ENCODE results near the gene APOM. TPM values are rescaled to one million over a fixed set of nuclear protein-coding genes. Genes with fewer than 3 reads are reported as not detected.

The APOM gene
- total RNA-seq, 1 experiment from 2014 or later = 3.5 TPM

DNA sequence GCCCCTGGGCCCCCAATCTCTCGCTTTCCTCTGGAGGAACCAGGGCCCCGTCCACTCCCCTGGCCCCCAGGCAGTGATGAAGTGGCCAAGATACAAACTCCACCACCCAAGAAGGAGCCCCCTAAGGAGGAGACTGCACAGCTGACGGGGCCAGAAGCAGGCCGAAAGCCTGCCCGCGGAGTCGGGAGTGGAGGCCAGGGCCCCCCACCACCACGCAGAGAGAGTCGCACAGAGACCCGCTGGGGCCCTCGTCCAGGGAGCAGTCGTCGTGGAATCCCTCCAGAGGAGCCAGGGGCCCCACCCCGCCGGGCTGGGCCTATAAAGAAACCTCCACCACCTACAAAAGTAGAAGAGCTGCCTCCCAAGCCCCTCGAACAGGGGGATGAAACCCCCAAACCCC is 24.5 kb upstream of the APOM start (continued):
- TF ChIP-seq, protein P1, sequence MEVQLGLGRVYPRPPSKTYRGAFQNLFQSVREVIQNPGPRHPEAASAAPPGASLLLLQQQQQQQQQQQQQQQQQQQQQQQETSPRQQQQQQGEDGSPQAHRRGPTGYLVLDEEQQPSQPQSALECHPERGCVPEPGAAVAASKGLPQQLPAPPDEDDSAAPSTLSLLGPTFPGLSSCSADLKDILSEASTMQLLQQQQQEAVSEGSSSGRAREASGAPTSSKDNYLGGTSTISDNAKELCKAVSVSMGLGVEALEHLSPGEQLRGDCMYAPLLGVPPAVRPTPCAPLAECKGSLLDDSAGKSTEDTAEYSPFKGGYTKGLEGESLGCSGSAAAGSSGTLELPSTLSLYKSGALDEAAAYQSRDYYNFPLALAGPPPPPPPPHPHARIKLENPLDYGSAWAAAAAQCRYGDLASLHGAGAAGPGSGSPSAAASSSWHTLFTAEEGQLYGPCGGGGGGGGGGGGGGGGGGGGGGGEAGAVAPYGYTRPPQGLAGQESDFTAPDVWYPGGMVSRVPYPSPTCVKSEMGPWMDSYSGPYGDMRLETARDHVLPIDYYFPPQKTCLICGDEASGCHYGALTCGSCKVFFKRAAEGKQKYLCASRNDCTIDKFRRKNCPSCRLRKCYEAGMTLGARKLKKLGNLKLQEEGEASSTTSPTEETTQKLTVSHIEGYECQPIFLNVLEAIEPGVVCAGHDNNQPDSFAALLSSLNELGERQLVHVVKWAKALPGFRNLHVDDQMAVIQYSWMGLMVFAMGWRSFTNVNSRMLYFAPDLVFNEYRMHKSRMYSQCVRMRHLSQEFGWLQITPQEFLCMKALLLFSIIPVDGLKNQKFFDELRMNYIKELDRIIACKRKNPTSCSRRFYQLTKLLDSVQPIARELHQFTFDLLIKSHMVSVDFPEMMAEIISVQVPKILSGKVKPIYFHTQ (CRISPR knock-in tag; IDR thresholded peaks at IDR 0.05) = no peak

DNA sequence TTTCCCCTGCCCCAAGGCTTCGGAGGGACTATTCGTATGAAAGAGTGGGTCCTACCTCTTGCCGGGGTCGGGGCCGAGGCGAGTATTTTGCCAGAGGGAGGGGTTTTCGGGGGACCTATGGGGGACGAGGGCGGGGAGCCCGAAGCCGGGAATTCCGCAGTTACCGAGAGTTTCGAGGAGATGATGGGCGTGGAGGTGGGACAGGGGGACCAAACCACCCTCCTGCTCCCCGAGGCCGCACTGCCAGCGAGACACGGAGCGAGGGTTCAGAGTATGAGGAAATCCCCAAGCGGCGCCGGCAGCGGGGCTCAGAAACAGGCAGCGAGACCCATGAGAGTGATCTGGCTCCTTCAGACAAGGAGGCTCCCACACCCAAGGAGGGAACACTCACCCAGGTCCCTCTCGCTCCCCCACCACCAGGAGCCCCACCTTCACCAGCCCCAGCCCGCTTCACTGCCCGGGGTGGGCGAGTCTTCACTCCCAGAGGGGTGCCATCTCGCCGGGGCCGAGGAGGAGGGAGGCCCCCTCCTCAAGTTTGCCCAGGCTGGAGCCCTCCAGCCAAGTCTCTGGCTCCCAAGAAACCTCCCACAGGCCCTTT is 23.9 kb upstream of the APOM start:
- H3K36me3 Mint-ChIP-seq = peaks cover 91% of the 10 kb centered on the region
- POLR2A ChIA-PET = no interaction called here
- no peaks in the 10 kb centered on the region for H3K9me3 Mint-ChIP-seq
- CTCF ChIA-PET = no interaction called here
- no peak overlapping the region for H3K4me3 Mint-ChIP-seq
- no peaks in the 10 kb centered on the region; the same call in 1 of the 2 replicates for H3K27me3 Mint-ChIP-seq (ENCODE audit: low read depth)
- TF ChIP-seq, protein P2, sequence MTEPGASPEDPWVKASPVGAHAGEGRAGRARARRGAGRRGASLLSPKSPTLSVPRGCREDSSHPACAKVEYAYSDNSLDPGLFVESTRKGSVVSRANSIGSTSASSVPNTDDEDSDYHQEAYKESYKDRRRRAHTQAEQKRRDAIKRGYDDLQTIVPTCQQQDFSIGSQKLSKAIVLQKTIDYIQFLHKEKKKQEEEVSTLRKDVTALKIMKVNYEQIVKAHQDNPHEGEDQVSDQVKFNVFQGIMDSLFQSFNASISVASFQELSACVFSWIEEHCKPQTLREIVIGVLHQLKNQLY (CRISPR knock-in tag; IDR thresholded peaks at IDR 0.05) = no peak
- TF ChIP-seq SP1 (CRISPR knock-in tag; conservative IDR thresholded peaks at IDR 0.05) (no peak), ZBTB21 (CRISPR knock-in tag; IDR thresholded peaks at IDR 0.05; ENCODE audit: borderline replicate concordance) (no peak), ZNF317 (CRISPR knock-in tag; IDR thresholded peaks at IDR 0.05; ENCODE audit: borderline replicate concordance, low read depth) (no peak), CREB1 (CRISPR knock-in tag; IDR thresholded peaks at IDR 0.05) (no peak), MXD4 (CRISPR knock-in tag; IDR thresholded peaks at IDR 0.05; ENCODE audit: borderline replicate concordance) (no peak), GRHL2 (CRISPR knock-in tag; IDR thresholded peaks at IDR 0.05; ENCODE audit: insufficient replicate concordance, severe bottlenecking) (no peak), GTF2I (CRISPR knock-in tag; conservative IDR thresholded peaks at IDR 0.05) (no peak), OVOL2 (CRISPR knock-in tag; IDR thresholded peaks at IDR 0.05; ENCODE audit: borderline replicate concordance) (no peak), FOXK1 (CRISPR knock-in tag; IDR thresholded peaks at IDR 0.05) (no peak), TEAD4 (CRISPR knock-in tag; IDR thresholded peaks at IDR 0.05) (no peak), TCF7 (CRISPR knock-in tag; IDR thresholded peaks at IDR 0.05; ENCODE audit: low read depth) (no peak), ZNF423 (CRISPR knock-in tag; IDR thresholded peaks at IDR 0.05) (no peak), ZNF121 (CRISPR knock-in tag; IDR thresholded peaks at IDR 0.05) (no peak), ELF4 (CRISPR knock-in tag; IDR thresholded peaks at IDR 0.05; ENCODE audit: low read depth) (no peak), ZNF219 (CRISPR knock-in tag; IDR thresholded peaks at IDR 0.05; ENCODE audit: borderline replicate concordance) (no peak)
- TF ChIP-seq, protein P3, sequence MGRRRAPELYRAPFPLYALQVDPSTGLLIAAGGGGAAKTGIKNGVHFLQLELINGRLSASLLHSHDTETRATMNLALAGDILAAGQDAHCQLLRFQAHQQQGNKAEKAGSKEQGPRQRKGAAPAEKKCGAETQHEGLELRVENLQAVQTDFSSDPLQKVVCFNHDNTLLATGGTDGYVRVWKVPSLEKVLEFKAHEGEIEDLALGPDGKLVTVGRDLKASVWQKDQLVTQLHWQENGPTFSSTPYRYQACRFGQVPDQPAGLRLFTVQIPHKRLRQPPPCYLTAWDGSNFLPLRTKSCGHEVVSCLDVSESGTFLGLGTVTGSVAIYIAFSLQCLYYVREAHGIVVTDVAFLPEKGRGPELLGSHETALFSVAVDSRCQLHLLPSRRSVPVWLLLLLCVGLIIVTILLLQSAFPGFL (CRISPR knock-in tag; IDR thresholded peaks at IDR 0.05; ENCODE audit: borderline replicate concordance) = no peak
- TF ChIP-seq, protein P4, sequence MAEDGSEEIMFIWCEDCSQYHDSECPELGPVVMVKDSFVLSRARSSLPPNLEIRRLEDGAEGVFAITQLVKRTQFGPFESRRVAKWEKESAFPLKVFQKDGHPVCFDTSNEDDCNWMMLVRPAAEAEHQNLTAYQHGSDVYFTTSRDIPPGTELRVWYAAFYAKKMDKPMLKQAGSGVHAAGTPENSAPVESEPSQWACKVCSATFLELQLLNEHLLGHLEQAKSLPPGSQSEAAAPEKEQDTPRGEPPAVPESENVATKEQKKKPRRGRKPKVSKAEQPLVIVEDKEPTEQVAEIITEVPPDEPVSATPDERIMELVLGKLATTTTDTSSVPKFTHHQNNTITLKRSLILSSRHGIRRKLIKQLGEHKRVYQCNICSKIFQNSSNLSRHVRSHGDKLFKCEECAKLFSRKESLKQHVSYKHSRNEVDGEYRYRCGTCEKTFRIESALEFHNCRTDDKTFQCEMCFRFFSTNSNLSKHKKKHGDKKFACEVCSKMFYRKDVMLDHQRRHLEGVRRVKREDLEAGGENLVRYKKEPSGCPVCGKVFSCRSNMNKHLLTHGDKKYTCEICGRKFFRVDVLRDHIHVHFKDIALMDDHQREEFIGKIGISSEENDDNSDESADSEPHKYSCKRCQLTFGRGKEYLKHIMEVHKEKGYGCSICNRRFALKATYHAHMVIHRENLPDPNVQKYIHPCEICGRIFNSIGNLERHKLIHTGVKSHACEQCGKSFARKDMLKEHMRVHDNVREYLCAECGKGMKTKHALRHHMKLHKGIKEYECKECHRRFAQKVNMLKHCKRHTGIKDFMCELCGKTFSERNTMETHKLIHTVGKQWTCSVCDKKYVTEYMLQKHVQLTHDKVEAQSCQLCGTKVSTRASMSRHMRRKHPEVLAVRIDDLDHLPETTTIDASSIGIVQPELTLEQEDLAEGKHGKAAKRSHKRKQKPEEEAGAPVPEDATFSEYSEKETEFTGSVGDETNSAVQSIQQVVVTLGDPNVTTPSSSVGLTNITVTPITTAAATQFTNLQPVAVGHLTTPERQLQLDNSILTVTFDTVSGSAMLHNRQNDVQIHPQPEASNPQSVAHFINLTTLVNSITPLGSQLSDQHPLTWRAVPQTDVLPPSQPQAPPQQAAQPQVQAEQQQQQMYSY (CRISPR knock-in tag; IDR thresholded peaks at IDR 0.05) = no peak
- TF ChIP-seq, protein P5, sequence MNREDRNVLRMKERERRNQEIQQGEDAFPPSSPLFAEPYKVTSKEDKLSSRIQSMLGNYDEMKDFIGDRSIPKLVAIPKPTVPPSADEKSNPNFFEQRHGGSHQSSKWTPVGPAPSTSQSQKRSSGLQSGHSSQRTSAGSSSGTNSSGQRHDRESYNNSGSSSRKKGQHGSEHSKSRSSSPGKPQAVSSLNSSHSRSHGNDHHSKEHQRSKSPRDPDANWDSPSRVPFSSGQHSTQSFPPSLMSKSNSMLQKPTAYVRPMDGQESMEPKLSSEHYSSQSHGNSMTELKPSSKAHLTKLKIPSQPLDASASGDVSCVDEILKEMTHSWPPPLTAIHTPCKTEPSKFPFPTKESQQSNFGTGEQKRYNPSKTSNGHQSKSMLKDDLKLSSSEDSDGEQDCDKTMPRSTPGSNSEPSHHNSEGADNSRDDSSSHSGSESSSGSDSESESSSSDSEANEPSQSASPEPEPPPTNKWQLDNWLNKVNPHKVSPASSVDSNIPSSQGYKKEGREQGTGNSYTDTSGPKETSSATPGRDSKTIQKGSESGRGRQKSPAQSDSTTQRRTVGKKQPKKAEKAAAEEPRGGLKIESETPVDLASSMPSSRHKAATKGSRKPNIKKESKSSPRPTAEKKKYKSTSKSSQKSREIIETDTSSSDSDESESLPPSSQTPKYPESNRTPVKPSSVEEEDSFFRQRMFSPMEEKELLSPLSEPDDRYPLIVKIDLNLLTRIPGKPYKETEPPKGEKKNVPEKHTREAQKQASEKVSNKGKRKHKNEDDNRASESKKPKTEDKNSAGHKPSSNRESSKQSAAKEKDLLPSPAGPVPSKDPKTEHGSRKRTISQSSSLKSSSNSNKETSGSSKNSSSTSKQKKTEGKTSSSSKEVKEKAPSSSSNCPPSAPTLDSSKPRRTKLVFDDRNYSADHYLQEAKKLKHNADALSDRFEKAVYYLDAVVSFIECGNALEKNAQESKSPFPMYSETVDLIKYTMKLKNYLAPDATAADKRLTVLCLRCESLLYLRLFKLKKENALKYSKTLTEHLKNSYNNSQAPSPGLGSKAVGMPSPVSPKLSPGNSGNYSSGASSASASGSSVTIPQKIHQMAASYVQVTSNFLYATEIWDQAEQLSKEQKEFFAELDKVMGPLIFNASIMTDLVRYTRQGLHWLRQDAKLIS (CRISPR knock-in tag; IDR thresholded peaks at IDR 0.05; ENCODE audit: borderline replicate concordance) = no peak
- TF ChIP-seq, protein P1 (CRISPR knock-in tag; IDR thresholded peaks at IDR 0.05) = no peak
- no peaks in the 10 kb centered on the region for H3K4me1 Mint-ChIP-seq
- DNase-seq (ENCODE audit: low spot score) (no peak), ATAC-seq (no peak; the same call in 1 of the 2 replicates)
- peak overlapping the region; percentile 82 for H3K27ac Mint-ChIP-seq
